ENCODE measurements around the gene FAM3A. TPM values are rescaled to one million over a fixed set of nuclear protein-coding genes. Genes with fewer than 3 reads are reported as not detected.

The FAM3A gene
- total RNA-seq, 1 experiment from 2014 or later, result 15.6 TPM

GRCh38 chrX:154466036-154466435 is 50.0 kb downstream of the FAM3A start:
- intact Hi-C loops (cut with micrococcal nuclease), result no loop called here

More at GRCh38 chrX:154466036-154466435, 50.0 kb downstream of the FAM3A start:
- ChIA-PET POLR2A (no interaction called here), RAD21 (ENCODE audit: low non-redundant PET in 1 of 2, low total read pairs in 2 of 2, uncharacterized antibody in 2 of 2, unreplicated experiment in 2 of 2) (no interaction called here), CTCF (no interaction called here)
- Histone ChIP-seq H3K27ac (ENCODE audit: low read depth, low read length) (no peak overlapping the region), H4K20me1 (ENCODE audit: insufficient read depth) (no peaks in the 10 kb centered on the region), H3K36me3 (ENCODE audit: control insufficient read depth in 1 of 2, insufficient read depth in 2 of 2, low read length in 2 of 2) (peaks cover 2 to 4% of the 10 kb centered on the region in 2 experiments; a peak in 1 of 4 replicates), H3K9me2 (ENCODE audit: insufficient read depth) (no peaks in the 10 kb centered on the region), H3K79me2 (ENCODE audit: insufficient read depth, low read length) (peaks cover 2% of the 10 kb centered on the region; the same call in 1 of the 2 replicates), H3K4me3 (replicated peaks in 1 of 2; ENCODE audit: low read depth in 1 of 2, low read length in 2 of 2) (no peak overlapping the region), H2AFZ (ENCODE audit: low read depth, low read length, poor library complexity, severe bottlenecking) (no peak overlapping the region), H3K27me3 (ENCODE audit: insufficient read depth, low read length) (no peaks in the 10 kb centered on the region), H3K9ac (ENCODE audit: low read length) (no peak overlapping the region), H3K4me1 (ENCODE audit: control insufficient read depth in 1 of 2, insufficient read depth in 2 of 2, low read length in 2 of 2) (no peaks in the 10 kb centered on the region), H3K4me2 (ENCODE audit: low read length) (no peak overlapping the region), H3K9me3 (ENCODE audit: control insufficient read depth in 1 of 2, insufficient read depth in 1 of 2, low read depth in 1 of 2, low read length in 2 of 2) (no peaks in the 10 kb centered on the region)
- TF ChIP-seq CEBPB (IDR thresholded peaks at IDR 0.05; ENCODE audit: low read depth) (no peak), SRF (IDR thresholded peaks at IDR 0.05; ENCODE audit: low read depth) (no peak), EZH2 (IDR thresholded peaks at IDR 0.05) (no peak), ELF1 (IDR thresholded peaks at IDR 0.05; ENCODE audit: borderline replicate concordance, low read depth) (no peak), CBX3 (IDR thresholded peaks at IDR 0.05; ENCODE audit: low read depth) (no peak), ZFX (IDR thresholded peaks at IDR 0.05) (no peak), JUND (IDR thresholded peaks at IDR 0.05) (no peak), EZH2phosphoT487 (IDR thresholded peaks at IDR 0.05; ENCODE audit: borderline replicate concordance) (no peak), FOSL1 (IDR thresholded peaks at IDR 0.05; ENCODE audit: low read depth) (no peak), SP1 (IDR thresholded peaks at IDR 0.05; ENCODE audit: low read depth) (no peak), POLR2A (IDR thresholded peaks at IDR 0.05; ENCODE audit: borderline replicate concordance, extremely low read depth, insufficient read depth, insufficient read length) (no peak), YY1 (IDR thresholded peaks at IDR 0.05; ENCODE audit: extremely low read depth, insufficient replicate concordance, low read depth, low read length) (no peak), ZNF274 (IDR thresholded peaks at IDR 0.05; ENCODE audit: low read depth, low read length) (no peak), TCF7L2 (IDR thresholded peaks at IDR 0.05; ENCODE audit: borderline replicate concordance, extremely low read depth, insufficient read depth, insufficient read length) (no peak)
- TF ChIP-seq, protein P1, sequence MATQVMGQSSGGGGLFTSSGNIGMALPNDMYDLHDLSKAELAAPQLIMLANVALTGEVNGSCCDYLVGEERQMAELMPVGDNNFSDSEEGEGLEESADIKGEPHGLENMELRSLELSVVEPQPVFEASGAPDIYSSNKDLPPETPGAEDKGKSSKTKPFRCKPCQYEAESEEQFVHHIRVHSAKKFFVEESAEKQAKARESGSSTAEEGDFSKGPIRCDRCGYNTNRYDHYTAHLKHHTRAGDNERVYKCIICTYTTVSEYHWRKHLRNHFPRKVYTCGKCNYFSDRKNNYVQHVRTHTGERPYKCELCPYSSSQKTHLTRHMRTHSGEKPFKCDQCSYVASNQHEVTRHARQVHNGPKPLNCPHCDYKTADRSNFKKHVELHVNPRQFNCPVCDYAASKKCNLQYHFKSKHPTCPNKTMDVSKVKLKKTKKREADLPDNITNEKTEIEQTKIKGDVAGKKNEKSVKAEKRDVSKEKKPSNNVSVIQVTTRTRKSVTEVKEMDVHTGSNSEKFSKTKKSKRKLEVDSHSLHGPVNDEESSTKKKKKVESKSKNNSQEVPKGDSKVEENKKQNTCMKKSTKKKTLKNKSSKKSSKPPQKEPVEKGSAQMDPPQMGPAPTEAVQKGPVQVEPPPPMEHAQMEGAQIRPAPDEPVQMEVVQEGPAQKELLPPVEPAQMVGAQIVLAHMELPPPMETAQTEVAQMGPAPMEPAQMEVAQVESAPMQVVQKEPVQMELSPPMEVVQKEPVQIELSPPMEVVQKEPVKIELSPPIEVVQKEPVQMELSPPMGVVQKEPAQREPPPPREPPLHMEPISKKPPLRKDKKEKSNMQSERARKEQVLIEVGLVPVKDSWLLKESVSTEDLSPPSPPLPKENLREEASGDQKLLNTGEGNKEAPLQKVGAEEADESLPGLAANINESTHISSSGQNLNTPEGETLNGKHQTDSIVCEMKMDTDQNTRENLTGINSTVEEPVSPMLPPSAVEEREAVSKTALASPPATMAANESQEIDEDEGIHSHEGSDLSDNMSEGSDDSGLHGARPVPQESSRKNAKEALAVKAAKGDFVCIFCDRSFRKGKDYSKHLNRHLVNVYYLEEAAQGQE (IDR thresholded peaks at IDR 0.05; ENCODE audit: low read depth), result no peak
- TF ChIP-seq, protein P2, sequence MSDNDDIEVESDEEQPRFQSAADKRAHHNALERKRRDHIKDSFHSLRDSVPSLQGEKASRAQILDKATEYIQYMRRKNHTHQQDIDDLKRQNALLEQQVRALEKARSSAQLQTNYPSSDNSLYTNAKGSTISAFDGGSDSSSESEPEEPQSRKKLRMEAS (IDR thresholded peaks at IDR 0.05), result no peak
- TF ChIP-seq, protein P3, sequence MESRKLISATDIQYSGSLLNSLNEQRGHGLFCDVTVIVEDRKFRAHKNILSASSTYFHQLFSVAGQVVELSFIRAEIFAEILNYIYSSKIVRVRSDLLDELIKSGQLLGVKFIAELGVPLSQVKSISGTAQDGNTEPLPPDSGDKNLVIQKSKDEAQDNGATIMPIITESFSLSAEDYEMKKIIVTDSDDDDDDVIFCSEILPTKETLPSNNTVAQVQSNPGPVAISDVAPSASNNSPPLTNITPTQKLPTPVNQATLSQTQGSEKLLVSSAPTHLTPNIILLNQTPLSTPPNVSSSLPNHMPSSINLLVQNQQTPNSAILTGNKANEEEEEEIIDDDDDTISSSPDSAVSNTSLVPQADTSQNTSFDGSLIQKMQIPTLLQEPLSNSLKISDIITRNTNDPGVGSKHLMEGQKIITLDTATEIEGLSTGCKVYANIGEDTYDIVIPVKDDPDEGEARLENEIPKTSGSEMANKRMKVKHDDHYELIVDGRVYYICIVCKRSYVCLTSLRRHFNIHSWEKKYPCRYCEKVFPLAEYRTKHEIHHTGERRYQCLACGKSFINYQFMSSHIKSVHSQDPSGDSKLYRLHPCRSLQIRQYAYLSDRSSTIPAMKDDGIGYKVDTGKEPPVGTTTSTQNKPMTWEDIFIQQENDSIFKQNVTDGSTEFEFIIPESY (IDR thresholded peaks at IDR 0.05; ENCODE audit: extremely low read depth, insufficient replicate concordance, low read length), result no peak
- no peak for ATAC-seq
- DNase-seq (ENCODE audit: low read depth, low spot score), result no peak
- no TSS peak for BruUV-seq (replicated peaks)
